Measurements from ENCODE around the gene CISD1.

GRCh38 chr10:58299580-58299979 lies 30.6 kb downstream of the CISD1 start:
- peak; percentile 56 to 75 (median 62) for TF ChIP-seq CTCF (IDR thresholded peaks at IDR 0.05)
- TF ChIP-seq POLR2A (IDR thresholded peaks at IDR 0.05): no peak
